ENCODE data around the gene ARHGAP12. TPM values are rescaled to one million over a fixed set of nuclear protein-coding genes. Genes with fewer than 3 reads are reported as not detected.

Gene ARHGAP12
- polyA plus RNA-seq, 1 donor from 2014 or later: 62.6 TPM

DNA sequence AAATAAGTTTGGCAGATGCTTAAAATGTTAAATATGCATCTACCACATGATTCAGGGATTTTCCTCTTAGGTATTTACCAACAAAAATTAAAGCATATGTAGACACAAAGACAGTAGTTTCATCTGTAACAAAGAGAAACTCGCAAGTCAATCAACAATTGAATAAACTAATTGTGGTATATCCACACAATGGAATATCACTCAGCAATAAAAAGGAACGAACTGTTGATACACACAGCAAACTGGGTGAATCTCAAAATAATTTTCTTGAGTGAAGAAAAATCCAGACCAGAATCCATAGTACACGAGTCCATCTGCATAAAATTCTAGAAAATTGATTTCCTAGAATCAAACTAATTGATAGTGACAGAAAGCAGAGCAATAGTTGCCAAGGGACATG, 5.2 kb downstream of the ARHGAP12 start:
- Histone ChIP-seq H3F3A (ENCODE audit: insufficient read depth, low read length, poor library complexity, severe bottlenecking) (no peaks in the 10 kb centered on the region), H3K9me3 (ENCODE audit: low read length) (no peaks in the 10 kb centered on the region), H3K27me3 (ENCODE audit: insufficient read depth, low read depth, low read length) (no peaks in the 10 kb centered on the region), H3K4me2 (ENCODE audit: low read length) (no peak overlapping the region), H3K9me2 (ENCODE audit: insufficient read depth, low read length) (no peaks in the 10 kb centered on the region), H3K79me2 (replicated peaks; ENCODE audit: insufficient read depth, low read length) (peaks cover 80% of the 10 kb centered on the region), H3K27ac (ENCODE audit: low read length) (no peak overlapping the region), H2AFZ (ENCODE audit: low read depth, low read length) (no peak overlapping the region), H3K36me3 (ENCODE audit: insufficient read depth, low read length) (no peaks in the 10 kb centered on the region), H4K20me1 (ENCODE audit: insufficient read depth) (no peaks in the 10 kb centered on the region), H3K9ac (ENCODE audit: low read length) (no peak overlapping the region), H3K4me3 (ENCODE audit: low read length) (no peak overlapping the region)
- TF ChIP-seq, protein P1, sequence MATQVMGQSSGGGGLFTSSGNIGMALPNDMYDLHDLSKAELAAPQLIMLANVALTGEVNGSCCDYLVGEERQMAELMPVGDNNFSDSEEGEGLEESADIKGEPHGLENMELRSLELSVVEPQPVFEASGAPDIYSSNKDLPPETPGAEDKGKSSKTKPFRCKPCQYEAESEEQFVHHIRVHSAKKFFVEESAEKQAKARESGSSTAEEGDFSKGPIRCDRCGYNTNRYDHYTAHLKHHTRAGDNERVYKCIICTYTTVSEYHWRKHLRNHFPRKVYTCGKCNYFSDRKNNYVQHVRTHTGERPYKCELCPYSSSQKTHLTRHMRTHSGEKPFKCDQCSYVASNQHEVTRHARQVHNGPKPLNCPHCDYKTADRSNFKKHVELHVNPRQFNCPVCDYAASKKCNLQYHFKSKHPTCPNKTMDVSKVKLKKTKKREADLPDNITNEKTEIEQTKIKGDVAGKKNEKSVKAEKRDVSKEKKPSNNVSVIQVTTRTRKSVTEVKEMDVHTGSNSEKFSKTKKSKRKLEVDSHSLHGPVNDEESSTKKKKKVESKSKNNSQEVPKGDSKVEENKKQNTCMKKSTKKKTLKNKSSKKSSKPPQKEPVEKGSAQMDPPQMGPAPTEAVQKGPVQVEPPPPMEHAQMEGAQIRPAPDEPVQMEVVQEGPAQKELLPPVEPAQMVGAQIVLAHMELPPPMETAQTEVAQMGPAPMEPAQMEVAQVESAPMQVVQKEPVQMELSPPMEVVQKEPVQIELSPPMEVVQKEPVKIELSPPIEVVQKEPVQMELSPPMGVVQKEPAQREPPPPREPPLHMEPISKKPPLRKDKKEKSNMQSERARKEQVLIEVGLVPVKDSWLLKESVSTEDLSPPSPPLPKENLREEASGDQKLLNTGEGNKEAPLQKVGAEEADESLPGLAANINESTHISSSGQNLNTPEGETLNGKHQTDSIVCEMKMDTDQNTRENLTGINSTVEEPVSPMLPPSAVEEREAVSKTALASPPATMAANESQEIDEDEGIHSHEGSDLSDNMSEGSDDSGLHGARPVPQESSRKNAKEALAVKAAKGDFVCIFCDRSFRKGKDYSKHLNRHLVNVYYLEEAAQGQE (IDR thresholded peaks at IDR 0.05; ENCODE audit: borderline replicate concordance): no peak
- no peak for TF ChIP-seq POLR2AphosphoS5 (IDR thresholded peaks at IDR 0.05)
- no peak for TF ChIP-seq TAF1 (IDR thresholded peaks at IDR 0.05; ENCODE audit: low read depth)
- TF ChIP-seq SMC3 (conservative IDR thresholded peaks at IDR 0.05; ENCODE audit: poor library complexity): no peak
- TF ChIP-seq MXI1 (conservative IDR thresholded peaks at IDR 0.05; ENCODE audit: poor library complexity, severe bottlenecking): no peak
- no peak for TF ChIP-seq EZH2 (IDR thresholded peaks at IDR 0.05; ENCODE audit: borderline replicate concordance, insufficient read depth, low read length, poor library complexity, severe bottlenecking)
- TF ChIP-seq RAD21 (conservative IDR thresholded peaks at IDR 0.05): no peak
- TF ChIP-seq, protein P2, sequence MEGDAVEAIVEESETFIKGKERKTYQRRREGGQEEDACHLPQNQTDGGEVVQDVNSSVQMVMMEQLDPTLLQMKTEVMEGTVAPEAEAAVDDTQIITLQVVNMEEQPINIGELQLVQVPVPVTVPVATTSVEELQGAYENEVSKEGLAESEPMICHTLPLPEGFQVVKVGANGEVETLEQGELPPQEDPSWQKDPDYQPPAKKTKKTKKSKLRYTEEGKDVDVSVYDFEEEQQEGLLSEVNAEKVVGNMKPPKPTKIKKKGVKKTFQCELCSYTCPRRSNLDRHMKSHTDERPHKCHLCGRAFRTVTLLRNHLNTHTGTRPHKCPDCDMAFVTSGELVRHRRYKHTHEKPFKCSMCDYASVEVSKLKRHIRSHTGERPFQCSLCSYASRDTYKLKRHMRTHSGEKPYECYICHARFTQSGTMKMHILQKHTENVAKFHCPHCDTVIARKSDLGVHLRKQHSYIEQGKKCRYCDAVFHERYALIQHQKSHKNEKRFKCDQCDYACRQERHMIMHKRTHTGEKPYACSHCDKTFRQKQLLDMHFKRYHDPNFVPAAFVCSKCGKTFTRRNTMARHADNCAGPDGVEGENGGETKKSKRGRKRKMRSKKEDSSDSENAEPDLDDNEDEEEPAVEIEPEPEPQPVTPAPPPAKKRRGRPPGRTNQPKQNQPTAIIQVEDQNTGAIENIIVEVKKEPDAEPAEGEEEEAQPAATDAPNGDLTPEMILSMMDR (IDR thresholded peaks at IDR 0.05; ENCODE audit: poor library complexity, severe bottlenecking): no peak

DNA sequence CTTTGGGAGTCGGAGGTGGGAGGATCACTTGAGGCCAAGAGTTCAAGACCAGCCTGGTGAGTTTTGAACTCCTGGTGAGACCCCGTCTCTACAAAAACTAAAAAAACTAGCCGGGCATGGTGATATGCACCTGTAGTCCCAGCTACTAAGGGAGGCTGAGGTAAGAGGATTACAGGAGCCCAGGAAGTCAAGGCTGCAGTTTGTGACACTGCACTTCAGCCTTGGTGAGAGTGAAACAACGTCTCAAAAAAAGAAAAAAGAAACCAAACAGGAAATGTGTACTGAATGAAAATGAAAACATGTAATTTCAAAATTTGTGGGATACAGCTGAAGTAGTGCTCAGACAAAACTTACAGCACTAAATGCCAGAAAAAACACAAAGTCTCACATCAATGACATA, 7.6 kb downstream of the ARHGAP12 start:
- Histone ChIP-seq H3F3A (ENCODE audit: insufficient read depth, low read length, poor library complexity, severe bottlenecking) (no peaks in the 10 kb centered on the region), H3K9me3 (ENCODE audit: low read length) (no peaks in the 10 kb centered on the region), H3K27ac (ENCODE audit: low read length) (no peak overlapping the region), H3K4me2 (ENCODE audit: low read length) (no peak overlapping the region), H3K36me3 (ENCODE audit: insufficient read depth, low read length) (no peaks in the 10 kb centered on the region), H3K9me2 (ENCODE audit: insufficient read depth, low read length) (no peaks in the 10 kb centered on the region), H3K79me2 (replicated peaks; ENCODE audit: insufficient read depth, low read length) (peaks cover 81% of the 10 kb centered on the region), H3K9ac (ENCODE audit: low read length) (no peak overlapping the region), H2AFZ (ENCODE audit: low read depth, low read length) (no peak overlapping the region), H3K27me3 (ENCODE audit: insufficient read depth, low read depth, low read length) (no peaks in the 10 kb centered on the region), H4K20me1 (ENCODE audit: insufficient read depth) (no peaks in the 10 kb centered on the region), H3K4me3 (ENCODE audit: low read length) (no peak overlapping the region)
- TF ChIP-seq TAF1 (IDR thresholded peaks at IDR 0.05; ENCODE audit: low read depth) (no peak), SMC3 (conservative IDR thresholded peaks at IDR 0.05; ENCODE audit: poor library complexity) (no peak), RAD21 (conservative IDR thresholded peaks at IDR 0.05) (no peak), POLR2AphosphoS5 (IDR thresholded peaks at IDR 0.05) (no peak), EZH2 (IDR thresholded peaks at IDR 0.05; ENCODE audit: borderline replicate concordance, insufficient read depth, low read length, poor library complexity, severe bottlenecking) (no peak), MXI1 (conservative IDR thresholded peaks at IDR 0.05; ENCODE audit: poor library complexity, severe bottlenecking) (no peak), EP300 (conservative IDR thresholded peaks at IDR 0.05; ENCODE audit: poor library complexity, severe bottlenecking) (no peak)
- TF ChIP-seq, protein P2 (IDR thresholded peaks at IDR 0.05; ENCODE audit: poor library complexity, severe bottlenecking): no peak
- TF ChIP-seq, protein P1 (IDR thresholded peaks at IDR 0.05; ENCODE audit: borderline replicate concordance): no peak

Measured in neural cell (in vitro differentiated cells).